Activated effector memory CD4-positive, alpha-beta T cell treated with Interleukin-2 at 50 U/mL for 16 hours (primary cell): ENCODE data around the gene TMEM141.
"Not testable (repeated sequence)": the region's sequence is repeated elsewhere in the genome, so short reads cannot be mapped to it uniquely, and the experiment has no call there.

ENCODE experiments used
- DNase-seq: peaks from one replicate; pipeline ENCODE4 v3.0.0-alpha.2; 2020

Gene TMEM141

DNA sequence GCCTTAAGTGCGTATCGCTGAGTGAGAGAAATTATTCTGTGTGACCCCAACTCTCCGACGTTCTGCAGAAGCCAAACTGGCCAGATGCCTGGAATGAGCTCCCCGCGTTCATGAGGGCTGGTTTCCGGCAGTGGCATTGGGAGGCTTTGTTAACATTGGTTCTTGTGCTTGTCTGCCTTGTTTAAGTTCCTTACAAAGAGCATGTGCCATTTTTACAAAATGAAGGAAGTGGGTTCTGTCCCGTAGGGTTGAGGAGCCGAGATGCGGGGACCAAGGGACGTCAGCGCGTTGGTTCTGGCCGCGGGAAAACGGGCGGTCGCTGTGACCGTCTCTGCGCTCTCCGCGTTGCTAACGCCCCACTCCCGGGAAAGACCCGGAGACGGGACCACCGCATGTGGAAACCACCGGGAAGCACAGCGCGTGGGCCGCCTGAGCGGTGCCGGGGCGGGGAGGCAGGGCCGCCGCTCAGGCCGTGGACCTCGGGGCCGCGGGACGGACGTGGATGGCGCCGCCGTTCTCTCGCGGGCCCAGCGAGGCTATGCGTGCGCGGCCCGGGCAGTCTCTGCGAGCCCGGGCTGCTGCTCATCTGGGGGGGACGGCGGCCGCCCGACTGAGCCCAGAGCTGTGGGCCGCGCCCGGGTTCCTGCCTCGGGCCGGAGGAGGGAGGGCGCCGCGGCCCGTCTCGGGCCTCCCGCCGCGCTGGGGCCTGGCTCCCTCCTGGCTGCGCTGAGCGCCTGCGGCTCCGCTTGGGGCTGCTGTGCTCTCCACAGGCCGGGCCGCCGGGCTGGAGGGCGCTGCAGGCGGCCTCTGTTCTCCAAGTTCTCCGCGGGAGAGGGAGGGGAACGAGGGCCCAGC is 30.1 kb downstream of the TMEM141 start:
- DNase-seq = no peak

GRCh38 chr9:136821826-136822544 is 30.8 kb downstream of the TMEM141 start:
- DNase-seq = no peak

GRCh38 chr9:136823136-136824046 is 32.2 kb downstream of the TMEM141 start:
- DNase-seq = no peak

- DNase-seq = no peak
These were observed 33.5 kb downstream of the TMEM141 start for GRCh38 chr9:136824496-136825225.

DNA sequence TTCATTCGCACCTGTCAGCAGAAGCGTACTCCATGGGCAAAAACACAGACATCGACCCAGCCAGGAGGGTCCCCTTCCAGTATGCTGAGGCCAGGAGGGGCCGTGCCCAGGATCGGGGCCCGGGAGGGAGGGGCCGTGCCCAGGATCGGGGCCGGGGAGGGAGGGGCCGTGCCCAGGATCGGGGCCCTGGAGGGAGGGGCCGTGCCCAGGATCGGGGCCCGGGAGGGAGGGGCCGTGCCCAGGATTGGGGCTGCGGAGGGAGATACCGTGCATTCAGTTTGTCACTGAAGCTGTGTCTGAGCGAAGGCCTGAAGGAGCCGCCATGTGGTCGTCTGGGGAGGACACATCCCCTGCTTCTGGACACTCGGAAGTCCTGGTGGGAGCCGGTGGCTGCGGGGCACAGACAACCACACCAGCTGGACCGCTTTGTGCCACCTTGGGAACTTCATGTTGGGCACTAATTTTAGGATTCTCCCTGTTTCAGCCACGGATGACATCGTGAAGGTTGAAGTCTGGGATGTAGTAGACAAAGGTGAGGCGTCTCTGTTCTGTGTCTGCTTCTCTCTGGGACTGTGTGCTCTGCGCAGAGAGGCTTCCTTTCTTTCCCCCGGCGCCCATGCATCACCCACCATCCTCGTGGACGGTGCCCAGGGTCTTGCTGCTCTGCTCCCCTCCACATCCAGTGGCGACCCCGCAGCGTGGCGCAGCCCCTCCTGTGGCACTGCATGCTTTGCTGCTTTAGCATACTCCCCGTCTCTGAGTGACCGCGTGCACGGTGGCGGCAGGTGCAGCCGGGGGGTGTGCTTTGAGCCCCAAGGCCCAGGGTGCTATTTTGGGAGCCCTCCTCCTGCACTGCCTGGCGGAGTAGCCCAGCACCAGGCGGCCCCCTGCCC is 34.4 kb downstream of the TMEM141 start:
- no peak for DNase-seq

GRCh38 chr9:136826188-136826541 is 35.0 kb downstream of the TMEM141 start:
- no peak for DNase-seq

- DNase-seq = no peak
These were observed 35.8 kb downstream of the TMEM141 start for GRCh38 chr9:136826703-136827582.

- no peak for DNase-seq
These were observed 36.8 kb downstream of the TMEM141 start for GRCh38 chr9:136827794-136828473.

GRCh38 chr9:136828474-136829140 is 37.5 kb downstream of the TMEM141 start:
- no peak for DNase-seq

- no peak for DNase-seq
These were observed 38.3 kb downstream of the TMEM141 start for GRCh38 chr9:136829412-136829811.

DNA sequence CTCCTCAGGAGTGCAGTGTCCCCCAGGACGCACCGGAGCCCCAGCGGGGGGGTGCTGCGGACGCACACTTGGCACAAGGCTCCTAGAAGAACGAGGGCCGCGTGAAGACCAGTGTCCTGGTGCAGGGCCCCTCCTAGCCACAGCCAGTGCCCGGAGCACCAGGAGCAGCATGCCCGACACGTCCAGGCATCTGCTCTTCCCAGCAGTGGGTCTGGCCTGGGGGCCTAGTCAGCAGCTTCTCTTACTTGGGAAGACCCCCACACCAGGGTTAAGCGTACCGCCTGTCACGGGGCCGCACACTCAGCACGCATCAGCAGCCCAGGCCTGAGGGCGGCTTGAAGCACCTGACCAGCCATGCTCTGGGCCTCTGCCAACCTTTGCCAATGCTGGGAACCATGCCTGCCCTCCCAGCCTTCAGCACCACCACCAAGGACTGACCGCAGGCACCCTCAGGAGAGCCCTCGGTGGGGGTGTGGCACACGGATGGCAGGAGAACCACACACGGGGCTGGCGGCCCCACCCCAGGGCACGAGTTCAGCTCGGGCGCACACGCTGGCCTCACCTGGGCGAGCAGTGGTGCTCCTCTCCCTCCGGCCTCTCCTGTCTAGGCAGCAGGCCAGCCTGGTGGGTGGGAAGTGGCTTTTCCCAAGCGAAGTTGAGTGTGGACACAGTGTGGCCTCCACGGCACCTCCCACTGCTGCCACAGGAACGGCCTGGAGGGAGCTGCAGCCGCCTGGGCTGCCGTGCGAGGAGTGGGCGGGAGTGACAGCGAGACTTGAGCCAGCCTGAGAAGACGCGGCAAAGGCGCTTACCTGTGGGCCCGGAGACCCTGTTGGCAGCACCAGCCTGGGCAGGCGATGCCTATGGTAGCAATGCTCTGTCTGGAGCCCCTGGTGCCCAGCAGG is 39.1 kb downstream of the TMEM141 start:
- no peak for DNase-seq

DNA sequence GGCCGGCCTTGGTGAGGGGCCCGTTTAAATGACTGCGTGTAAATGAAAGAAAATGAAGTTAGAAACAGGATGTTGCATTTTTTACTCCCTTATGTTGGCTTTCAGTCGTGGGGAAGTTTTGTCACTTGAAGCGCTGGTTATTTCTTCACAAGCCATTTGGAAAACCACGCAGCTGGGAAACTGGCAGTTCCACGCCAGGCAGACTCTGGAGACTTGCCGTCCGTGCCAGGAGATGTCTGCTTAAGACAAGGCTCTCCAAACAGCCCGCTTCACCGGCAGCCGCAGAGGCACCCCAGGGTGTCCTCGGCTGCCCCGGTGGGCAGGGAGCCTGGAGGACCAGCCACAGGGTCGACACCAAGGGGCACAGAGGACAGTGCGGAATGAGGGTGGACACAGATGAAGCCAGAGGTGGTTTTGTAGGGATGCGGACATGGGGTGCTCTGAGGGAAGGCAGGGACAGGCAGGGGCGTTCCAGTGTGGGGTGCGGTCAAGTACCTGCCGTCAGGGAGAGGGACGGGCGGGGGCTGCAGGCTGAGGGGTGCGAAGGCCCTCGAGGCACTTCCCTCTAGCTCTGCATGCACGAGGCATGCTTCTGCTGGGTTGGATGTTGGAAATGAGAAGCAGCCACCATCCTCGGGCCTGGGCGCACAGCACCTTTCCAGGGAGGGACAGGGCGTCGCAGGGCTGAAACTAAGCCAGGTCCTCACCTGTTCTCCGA is 40.0 kb downstream of the TMEM141 start:
- no peak for DNase-seq

DNA sequence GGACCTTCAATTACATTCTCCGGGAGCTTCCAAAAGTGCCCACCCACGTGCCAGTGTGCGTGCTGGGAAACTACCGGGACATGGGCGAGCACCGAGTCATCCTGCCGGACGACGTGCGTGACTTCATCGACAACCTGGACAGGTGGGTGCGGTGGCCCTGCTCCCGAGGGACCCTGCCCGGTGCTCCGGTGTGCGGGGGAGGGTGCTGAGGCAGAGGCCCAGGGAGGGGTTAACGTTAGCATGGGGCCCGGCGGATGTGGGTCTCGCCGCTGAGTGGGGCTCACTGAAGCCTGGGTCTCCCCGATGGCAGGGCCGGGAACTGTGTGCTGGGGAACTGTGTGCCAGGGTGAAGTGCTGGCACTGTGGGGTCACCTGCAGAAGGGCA is 40.6 kb downstream of the TMEM141 start:
- DNase-seq = no peak

GRCh38 chr9:136832581-136832980 is 41.4 kb downstream of the TMEM141 start:
- no peak for DNase-seq

DNA sequence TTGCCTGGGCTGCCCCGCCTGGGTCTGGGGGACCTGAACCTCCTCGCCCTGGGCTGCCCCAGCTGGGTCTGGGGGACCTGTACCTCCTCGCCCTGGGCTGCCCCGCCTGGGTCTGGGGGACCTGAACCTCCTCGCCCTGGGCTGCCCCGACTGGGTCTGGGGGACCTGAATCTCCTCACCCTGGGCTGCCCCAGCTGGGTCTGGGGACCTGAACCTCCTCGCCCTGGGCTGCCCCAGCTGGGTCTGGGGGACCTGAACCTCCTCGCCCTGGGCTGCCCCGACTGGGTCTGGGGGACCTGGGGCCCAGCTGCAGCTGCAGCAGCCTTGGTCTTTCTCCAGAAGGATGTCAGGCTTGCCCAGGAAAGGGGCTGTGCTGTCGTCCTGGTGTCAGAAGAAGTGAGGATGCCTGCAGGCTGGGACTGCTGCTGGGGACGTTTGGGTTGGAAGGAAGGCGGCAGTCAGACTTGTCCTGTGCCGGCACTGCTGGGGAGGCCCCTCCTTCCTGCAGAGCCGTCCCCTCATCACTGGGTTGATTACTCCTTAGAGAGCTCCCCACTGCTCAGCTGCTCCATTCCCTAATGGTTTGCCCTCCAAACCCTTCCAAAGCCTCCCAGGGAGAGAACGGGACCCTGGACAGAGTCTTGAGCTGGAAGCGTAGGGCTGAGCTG is 42.4 kb downstream of the TMEM141 start:
- not testable (repeated sequence) for DNase-seq

DNA sequence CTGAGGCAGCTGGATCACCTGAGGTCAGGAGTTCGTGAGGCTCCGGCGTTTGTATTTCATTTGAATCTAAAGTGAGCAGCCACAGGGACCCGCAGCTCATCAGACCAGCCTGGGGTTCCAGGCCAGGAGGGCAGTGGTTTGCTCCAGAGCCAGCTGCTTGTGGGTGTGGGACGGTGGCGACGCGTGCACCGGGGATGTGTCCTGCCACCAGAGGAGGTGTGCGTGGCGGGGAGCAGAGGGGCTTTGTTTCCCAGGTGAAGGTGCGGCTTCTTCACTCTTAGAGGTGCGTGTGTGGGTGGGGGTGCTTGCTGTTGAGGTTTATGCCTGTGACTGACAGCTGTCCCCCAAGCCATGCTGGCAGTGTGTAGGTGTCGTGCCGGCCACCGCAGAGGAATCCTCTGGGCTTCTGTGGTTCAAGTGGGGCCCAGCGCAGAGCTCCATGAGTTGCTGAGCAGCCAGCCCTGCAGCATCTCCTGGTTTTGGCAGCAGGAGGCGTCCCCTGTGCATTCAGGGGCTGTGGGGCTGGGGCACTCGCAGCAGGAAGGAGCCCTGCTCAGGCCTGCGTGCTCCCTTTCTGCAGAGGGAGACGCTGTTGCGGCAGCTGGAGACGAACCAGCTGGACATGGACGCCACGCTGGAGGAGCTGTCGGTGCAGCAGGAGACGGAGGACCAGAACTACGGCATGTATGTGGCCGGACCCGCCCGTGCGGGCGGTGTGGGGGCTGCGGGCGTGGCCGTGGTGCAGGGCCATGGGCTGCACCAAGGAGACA is 44.2 kb downstream of the TMEM141 start:
- no peak for DNase-seq
